Nucleus accumbens (tissue), 56 donors: ENCODE measurements around the gene CALN1.

Experiments
- DNase-seq, 56 donors: peaks; one replicate each; lab custom pipeline; 2025; lab: John Stamatoyannopoulos, UW

CALN1 gene

DNA sequence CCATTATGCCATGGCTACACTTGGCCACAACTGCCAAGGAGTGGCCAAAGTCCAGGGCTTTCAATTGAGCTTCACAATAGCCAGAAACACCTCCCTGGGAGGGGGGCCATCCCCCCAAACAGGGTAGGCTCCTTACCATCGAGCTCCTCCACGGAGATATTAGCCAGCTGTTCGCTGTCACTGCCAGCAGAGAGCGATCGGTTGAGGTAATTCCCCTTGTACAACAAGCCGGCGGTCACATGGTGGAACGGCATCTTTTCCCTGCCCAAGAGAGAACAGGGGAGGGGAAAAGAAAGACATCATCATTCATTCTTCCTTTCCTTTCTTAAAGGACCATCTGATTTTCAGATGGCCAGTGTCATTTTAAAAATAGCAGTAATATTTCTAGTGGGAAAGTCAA lies 133.6 kb downstream of the CALN1 start:
- DNase-seq, result no peak

DNA sequence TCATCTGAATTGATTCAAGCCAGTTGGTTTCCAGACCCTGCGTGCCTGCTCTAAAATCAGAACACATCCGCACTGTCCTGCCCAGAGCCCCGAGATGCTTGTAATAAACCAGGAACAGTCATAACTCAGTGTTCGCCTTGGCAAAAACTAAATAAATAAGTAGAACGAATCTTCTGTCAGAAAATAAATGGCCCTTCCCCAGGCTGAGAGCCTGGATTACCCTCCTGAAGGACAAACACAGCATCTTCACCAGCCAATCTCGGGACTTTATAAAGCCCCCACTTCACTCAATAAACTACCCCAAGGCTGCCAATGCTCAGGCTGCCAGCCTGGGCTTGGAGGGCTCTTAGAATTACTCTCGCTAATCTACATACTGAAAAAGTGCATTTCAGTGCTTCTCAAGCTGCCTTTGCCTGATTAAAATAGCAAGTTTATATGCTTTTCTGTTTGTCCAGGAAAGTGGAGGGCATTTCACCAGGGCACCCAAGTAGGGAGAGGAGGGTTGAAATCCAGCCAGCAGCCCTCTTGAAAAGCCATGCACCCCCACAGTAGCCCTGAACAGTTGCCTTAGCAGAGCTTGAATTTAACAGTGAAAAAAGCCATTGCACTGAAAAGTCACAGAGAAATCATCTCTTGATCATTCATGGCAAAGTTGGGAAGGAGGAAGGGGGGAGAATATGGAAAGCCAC lies 136.6 kb downstream of the CALN1 start:
- DNase-seq, result peak in 14 of 56 donors; percentile 3 to 57 (median 16)

DNA sequence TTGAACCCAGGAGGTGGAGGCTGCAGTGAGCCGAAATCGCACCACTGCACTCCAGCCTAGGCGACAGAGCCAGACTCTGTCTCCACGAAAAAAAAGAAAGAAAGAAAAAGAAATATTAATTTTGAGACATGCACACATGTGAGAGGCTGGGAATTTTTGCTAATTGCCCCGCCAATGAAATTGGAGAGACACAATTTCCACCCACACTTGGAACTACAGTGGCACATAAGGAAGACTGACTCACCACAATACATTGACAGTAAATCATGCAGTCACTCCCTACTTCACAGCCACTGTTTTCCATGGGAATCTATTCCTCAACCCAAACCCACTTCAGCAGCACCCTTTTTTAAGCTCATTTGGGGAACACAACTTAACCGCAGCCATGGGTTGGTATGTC lies 139.7 kb downstream of the CALN1 start:
- DNase-seq, result peak in 5 of 56 donors; percentile 5 to 27 (median 26)

DNA sequence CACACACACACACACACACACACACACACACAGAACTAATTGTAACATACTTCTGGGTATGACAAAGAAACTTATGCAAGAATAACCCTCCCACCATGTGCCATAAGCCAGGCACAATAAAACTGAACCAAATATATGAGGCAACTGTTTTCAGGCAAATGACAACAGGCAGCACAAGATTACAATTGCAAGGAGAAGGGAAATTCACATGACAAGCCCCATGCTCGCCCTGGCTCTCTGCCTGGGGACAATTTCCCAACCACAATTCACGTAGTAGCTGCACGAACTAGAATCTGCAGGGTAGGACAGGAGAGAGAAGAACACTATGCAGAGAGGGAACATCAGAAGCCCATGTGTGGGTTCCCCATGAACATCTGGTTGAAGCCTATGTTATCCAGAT lies 143.3 kb downstream of the CALN1 start:
- no peak for DNase-seq

DNA sequence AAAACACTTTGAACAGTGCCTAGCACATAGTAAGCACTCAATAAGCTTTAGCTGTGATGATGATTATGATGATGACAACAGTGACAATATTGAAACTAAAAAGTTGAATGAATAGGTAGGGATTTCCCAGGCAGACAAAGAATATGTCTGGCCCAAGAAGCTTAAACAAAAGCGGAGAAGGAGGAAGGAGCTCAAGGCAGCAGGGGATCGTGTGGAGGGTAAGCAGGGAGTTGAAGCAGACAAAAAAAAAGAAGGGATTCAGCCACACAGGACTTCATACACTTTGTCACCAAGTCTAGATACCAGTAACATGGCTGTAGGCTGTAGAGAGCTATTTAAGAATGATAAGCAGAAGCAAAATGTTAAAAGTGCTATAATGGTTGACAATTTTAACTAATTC lies 144.0 kb downstream of the CALN1 start:
- DNase-seq, result no peak

DNA sequence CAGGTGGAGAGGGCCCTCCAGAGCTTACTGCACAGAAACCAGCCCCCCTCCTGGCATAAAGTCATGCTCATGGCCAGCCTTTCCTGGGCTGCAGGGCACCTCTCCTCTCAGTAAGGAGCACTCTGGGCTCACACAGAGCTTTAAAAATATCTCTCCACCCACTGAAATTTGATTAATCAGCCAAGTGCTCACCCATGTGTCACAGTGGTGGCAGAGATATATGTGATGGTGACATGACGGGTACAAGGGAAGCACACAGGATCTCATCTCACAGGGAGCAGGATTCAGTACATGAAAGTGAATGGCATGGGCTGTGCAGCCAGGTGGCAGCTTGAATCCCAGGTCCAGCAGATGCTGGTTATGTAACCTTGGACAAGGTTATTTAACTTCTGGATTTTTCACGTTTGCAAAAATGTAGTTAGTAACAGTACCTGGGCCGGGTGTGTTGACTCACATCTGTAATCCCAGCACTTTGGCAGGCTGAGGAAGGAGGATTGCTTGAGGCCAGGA lies 144.8 kb downstream of the CALN1 start:
- peak in 19 of 56 donors; percentile 6 to 53 (median 23) for DNase-seq

DNA sequence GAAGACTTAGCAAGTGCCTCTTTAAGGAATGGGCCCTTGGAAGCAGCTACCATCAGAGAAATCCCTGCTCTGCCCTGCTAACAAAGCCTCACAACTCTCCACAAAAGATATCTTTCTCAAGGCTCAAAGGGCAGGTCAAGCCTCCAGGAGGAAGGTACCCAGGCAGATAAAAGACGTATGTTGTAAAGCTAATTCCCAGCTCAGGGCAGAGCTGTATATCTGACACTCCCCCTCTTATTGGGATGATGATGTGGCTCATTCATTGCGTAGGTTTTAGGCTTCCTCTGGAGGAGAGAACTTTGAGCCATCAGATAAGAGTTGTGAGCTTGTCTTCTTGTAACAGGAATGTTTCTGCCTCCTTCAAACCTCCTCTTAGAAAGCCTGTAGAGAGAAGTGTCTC lies 145.4 kb downstream of the CALN1 start:
- peak in 3 of 56 donors; percentile 15 to 36 (median 24) for DNase-seq

DNA sequence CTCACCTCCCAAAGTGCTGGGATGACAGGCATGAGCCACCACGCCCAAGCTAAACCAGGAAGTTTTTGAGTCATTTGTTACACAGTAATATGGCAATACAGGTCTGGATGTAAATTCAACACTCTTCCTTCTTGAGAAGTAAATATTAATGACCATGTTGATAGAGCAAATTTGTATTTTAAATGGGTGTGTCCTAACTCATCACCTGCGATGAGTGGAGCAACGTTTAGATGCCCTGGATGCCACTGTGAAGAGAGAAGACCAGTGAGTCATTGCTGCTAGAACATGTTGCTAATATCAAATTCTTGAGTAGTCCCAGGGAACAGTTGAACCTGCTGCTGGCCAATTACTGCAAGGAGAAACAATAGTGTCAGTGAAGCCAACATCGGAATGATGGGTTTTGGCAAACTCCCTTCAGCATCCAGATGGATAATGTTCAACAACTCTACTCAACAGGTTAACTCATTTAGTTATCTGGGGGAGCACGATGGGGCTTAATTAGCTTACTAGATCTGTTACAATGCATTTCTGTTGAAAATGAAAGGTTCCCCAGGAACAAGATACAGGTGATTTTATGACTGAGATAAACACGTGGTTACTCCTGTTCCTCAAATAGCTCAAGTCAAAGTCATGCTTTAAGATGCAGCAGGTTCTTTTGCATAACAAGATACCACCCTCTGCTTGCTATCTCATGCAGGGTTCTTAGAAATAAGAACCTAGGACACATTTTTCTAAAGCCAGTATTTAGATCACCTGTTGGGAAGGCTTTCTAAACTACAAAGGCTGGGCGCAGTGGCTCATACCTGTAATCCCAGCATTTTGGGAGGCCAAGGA lies 146.8 kb downstream of the CALN1 start:
- DNase-seq, result no peak

DNA sequence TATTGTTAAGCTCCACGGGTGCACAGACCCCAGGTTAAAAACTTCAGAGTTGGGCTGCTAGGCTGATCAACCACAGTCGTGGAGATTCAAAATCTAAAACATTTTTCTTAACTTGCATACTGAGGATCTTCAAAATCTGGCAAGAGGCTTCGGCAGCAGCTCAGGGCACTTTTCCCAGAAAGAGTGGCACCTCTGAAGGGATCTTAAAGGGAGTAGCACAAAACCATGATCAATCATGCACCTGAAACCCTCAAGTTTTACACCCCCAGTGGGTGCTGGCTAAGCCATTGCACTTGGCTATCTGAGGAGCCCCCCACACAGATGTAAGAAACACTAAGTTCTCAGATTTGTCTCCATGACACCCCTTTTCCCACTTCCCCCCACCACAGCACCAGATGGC lies 151.7 kb downstream of the CALN1 start:
- DNase-seq, result no peak

DNA sequence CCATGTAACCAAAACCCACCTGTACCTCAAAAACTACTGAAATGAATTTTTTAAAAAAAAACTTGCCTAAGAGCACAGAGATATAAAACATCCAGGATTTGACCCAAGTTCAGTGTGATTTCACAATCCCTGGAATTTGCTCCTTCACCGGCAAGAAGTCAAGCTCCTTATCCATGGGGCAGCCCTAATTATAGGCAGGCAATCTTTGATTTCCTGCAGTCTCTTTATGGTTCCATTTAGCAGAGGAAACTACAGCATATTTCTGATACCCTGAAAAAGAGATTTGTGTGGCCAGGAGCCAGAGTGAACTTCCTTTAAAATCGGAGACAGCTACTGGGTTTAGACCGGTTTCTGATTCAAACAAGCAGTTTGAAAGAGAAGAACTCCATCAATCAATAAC lies 154.1 kb downstream of the CALN1 start:
- no peak for DNase-seq

DNA sequence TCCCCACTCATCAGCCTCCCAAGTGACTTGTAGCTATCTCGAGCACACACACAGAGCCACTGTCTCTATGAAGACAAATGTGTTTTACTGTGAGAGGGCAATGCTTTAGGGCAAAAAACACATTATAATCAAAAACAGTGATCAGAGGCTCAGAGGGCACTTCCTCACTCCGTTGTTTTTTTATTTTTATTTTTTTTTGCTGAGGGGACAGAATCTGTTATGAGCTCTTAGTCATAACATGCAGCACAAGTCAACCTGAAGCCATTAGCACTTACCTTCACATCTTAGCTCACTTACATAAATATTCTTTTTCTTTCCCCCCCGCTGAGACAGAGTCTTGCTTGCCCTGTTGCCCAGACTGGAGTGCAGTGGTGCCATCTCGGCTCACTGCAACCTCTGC lies 157.7 kb downstream of the CALN1 start:
- DNase-seq, result no peak

DNA sequence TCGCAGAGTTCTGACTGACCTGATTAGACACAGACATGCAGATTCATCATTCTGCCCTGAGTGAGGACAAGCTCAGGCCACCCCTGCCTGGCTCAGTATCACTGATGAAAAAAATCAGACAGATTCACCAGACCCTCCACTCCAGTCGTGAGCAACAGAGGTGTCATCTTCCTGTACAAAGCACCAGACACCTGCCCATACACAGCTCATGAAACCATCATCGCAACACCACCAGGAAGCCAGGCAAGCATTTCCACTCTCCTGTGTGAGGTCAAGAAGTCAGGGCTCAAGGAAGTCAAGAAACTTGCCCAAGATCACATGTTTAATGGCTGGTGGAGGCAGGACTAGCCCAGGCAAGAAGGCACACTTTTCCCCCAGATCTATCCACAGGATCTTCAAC lies 163.0 kb downstream of the CALN1 start:
- no peak for DNase-seq

DNA sequence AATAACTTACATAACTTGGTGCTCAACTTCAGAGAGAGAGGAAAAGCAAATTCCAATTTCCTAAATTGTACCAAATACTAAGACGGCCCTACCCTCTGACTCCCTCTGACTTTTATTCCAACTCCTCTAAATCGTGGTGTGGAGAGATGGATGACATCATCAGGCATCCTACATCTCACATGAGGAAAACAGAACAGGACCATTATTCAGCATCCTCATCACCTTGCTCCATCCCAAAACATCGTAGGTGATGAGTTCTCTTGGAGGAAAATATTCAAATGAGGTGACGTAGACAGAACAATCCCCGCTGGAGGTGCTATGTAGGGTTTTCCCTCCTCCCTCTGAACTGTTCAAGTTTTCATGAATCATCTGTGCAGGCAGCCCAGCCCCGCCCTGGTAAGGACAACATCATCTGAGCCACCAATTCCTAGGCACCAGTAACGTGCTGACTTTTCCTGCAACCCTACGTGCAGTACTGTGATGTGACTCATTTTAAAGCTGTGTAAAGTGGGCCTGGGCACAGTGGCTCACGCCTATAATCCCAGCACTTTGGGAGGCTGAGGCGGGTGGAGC lies 167.2 kb downstream of the CALN1 start:
- DNase-seq, result peak in 22 of 56 donors; percentile 3 to 72 (median 38)

DNA sequence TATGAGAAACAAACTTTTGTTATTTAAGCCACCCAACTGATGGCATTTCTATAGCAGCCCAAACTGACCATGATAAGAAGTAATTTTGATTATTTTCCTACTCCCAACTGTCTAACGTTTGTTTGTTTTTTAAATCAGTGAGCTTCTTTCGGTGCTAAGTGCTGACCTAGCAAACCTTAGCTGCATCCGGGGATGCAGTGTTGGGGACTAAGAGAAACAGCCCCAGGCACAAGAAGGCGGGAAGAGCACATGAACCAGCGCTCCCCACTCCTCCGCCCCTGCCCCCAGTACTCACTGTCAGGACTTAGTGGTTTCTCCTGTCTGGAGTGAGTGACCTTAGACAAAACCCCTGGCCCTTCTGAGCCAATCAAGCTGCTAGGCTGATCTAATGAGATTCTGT lies 168.8 kb downstream of the CALN1 start:
- no peak for DNase-seq

DNA sequence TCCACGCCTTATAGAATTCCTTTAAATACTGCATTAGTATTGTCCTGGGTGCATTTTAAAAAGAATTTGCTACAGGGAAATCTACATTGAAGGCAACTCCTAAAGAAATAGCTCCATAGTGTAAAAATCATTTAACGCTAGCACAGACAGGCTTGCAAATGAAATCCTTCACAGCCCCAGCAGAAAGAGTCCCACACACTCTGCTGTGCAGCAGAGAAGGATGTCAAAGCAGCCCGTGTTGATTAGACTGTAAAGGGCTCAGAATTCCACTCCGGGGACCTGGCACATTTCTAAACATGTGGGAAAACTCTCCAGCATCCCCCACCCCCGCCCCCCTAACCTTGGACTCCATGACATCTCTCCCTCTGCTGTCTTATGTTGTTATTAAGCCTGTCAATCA lies 176.8 kb downstream of the CALN1 start:
- peak in 13 of 56 donors; percentile 2 to 45 (median 15) for DNase-seq

DNA sequence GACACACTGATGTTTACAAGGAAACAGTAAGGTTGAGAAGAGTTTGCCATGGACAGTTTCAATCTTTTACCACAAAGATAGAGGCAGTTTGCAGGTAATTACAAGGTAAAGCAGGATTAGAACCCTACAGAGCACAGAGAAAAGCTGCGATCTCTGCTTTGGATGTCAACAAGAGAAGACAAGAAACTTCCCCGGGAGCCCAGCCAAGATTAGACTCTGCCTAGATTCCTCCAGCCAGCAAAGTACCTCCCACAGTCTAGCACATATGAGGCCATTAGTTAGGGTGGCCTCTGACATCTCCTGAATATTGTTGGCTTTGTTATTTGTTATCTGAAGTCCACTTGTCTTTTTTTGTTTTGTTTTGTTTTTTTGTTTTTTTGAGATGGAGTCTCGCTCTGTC lies 178.1 kb downstream of the CALN1 start:
- DNase-seq, result no peak

DNA sequence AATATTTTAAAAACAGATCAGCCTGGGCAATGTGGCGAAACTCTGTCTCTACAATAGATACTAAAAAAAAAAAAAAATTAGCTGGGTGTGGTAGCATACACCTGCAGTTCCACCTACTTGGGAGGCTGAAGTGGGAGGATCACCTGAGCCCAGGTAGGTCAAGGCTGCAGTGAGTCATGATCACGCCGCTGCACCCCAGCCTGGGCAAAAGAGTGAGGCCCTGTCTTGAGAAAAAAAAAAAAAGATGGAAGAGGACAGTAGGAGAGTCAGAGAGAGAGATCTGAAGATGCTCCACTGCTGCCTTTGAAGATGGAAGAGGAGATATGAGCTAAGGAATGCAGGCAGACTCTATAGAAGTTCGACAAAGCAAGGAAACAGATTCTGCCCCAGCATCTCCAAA lies 181.9 kb downstream of the CALN1 start:
- no peak for DNase-seq

DNA sequence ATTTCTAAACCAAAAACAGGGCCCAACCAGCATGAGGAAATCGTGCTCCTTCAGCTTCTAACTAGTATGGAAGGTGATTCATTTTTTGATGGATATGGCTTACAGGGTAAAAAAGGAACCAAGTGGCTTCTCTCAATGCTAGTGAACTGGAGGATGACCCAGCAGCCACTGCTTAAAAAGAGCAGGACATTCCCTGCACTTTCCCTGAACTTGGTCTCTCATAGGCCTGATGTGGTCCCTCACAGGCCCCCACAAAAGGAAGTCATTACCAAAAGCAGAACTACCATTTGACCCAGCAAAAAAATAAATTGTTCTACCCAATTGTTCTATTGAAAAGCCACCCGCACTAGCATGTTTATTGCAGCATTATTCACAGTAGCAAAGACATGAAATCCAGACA lies 188.8 kb downstream of the CALN1 start:
- no peak for DNase-seq

DNA sequence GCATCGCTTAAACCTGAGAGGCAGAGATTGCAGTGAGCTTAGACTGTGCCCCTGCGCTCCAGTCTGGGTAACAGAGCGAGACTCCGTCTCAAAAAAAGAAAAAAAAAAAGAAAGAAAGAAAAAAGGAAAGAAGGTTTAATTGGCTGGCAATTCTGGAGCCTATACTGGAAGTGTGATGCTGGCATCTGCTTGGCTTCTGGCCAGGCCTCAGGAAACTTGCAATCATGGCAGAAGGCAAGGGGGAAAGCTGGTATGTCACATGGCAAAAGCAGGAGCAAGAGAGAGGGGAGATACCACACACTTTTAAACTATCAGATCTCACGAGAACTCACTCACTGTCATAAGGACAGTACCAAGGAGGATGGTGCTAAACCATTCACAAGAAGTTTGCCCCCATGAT lies 190.0 kb downstream of the CALN1 start:
- DNase-seq, result no peak

DNA sequence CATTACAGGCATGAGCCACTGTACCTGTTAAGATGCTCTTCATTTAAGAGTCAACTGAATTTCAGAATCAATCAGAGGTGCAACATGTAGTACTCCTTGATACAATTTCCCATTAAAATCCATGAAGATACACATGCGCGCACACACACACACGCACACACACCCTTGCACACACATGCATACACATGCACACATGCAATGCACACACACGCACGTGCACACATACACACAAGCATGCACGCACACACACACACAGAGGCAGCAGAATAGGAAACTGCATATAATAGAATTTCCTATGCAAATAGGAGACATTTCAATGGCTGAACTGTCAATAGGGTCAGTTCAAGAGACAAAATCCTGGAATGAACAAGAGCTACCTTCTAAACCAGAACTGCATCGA lies 192.6 kb downstream of the CALN1 start:
- DNase-seq, result no peak

DNA sequence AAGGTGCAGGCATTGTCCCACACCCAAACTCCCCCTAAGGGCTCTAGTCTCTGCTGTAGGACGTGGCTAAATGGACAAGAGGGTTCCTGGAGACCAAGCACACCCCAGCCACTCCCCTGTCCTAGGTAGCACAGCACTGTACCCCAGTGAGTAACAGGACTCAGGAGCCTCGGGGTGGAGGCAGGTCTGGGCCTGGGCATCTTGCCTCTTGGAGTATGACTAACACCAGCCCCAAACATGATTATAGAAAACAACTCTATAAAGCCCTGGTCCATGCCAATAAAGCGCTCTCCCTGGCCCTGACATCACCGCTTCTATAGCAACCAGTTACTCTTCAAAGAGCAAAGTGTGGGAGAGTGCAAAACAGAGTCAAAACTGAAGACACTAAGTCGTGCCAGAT lies 195.0 kb downstream of the CALN1 start:
- DNase-seq, result no peak

DNA sequence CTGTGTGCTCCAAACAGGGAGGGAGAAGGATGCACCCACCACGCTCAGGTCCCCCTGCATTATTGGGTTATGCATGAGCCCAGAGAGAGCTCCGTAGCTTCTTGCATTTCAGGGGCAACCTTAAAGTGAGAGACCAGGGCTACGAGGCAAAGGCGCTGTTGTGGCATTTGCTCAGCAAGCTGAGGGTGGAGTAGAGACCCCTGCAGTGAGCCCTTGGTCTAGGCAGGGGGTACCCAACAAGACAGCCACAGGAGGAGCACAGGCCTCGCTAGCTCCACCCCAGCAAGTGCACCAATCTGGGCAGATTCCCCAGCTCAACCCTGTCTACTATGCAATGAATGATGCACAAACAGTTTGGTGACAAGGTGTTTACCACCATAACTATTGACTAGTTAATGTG lies 198.4 kb downstream of the CALN1 start:
- no peak for DNase-seq
